Neural progenitor cell (in vitro differentiated cells): ENCODE data around the gene TAS2R3. TPM values are rescaled to one million over a fixed set of nuclear protein-coding genes. Genes with fewer than 3 reads are reported as not detected.

Experiments
- DNase-seq: peaks from one replicate; pipeline ENCODE4 v3.0.0-alpha.2; 2016; ENCODE audit warnings: low spot score
- H2AFZ ChIP-seq: fragments of 200-600 bp; sonication (generic); replicated peaks from 2 replicates; pipeline ENCODE4 v1.6.1; 2016; ENCODE audit warnings: antibody characterized with exemption
- H3F3A ChIP-seq: fragments of 200-600 bp; sonication (generic); 2 replicates; pipeline ENCODE4 v1.6.1; 2016; ENCODE audit warnings: antibody characterized with exemption, low read depth
- H3K27ac ChIP-seq: fragments of 200-600 bp; sonication (generic); 2 replicates; pipeline ENCODE4 v1.5.1; 2016; ENCODE audit warnings: mild to moderate bottlenecking
- H3K27me3 ChIP-seq: fragments of 200-600 bp; sonication (generic); 2 replicates; pipeline ENCODE4 v1.6.1; 2016; ENCODE audit warnings: mild to moderate bottlenecking, moderate library complexity
- H3K36me3 ChIP-seq: fragments of 200-600 bp; sonication (generic); 2 replicates; pipeline ENCODE4 v1.5.1; 2016
- H3K4me1 ChIP-seq: fragments of 200-600 bp; sonication (generic); 2 replicates; pipeline ENCODE4 v1.6.1; 2016; ENCODE audit warnings: mixed run types
- H3K4me2 ChIP-seq: fragments of 200-600 bp; sonication (generic); 2 replicates; pipeline ENCODE4 v1.6.1; 2016
- H3K4me3 ChIP-seq: fragments of 200-600 bp; sonication (generic); 2 replicates; pipeline ENCODE4 v1.5.1; 2016
- H3K79me2 ChIP-seq: fragments of 200-600 bp; sonication (generic); 2 replicates; pipeline ENCODE4 v1.6.1; 2016; ENCODE audit warnings: low read depth
- H3K9ac ChIP-seq: fragments of 200-600 bp; sonication (generic); 2 replicates; pipeline ENCODE4 v1.6.1; 2016
- H3K9me3 ChIP-seq: fragments of 200-600 bp; sonication (generic); 2 replicates; pipeline ENCODE4 v1.5.1; 2016; ENCODE audit warnings: low read depth
- H4K20me1 ChIP-seq: fragments of 200-600 bp; sonication (generic); 2 replicates; pipeline ENCODE4 v1.6.1; 2016; ENCODE audit warnings: low read depth
- H3K27ac Mint-ChIP-seq: 3 replicates; pipeline ENCODE4 v1.8.0; 2021; ENCODE audit warnings: mixed read lengths
- H3K27me3 Mint-ChIP-seq: 2 replicates; pipeline ENCODE4 v1.8.0; 2022; ENCODE audit warnings: low read depth, mild to moderate bottlenecking, inconsistent platforms, moderate library complexity, mixed read lengths; ENCODE audit not compliant: insufficient read depth
- H3K36me3 Mint-ChIP-seq: 3 replicates; pipeline ENCODE4 v1.8.0; 2021; ENCODE audit warnings: mixed read lengths
- H3K4me1 Mint-ChIP-seq: 3 replicates; pipeline ENCODE4 v1.8.0; 2021; ENCODE audit warnings: mixed read lengths
- H3K4me3 Mint-ChIP-seq: 3 replicates; pipeline ENCODE4 v1.8.0; 2021; ENCODE audit warnings: mild to moderate bottlenecking, moderate library complexity, mixed read lengths
- H3K9me3 Mint-ChIP-seq: 3 replicates; pipeline ENCODE4 v1.8.0; 2020; ENCODE audit warnings: mixed read lengths
- EZH2 ChIP-seq: fragments of 200-600 bp; sonication (generic); IDR thresholded peaks from 2 replicates; pipeline ENCODE4 v1.6.1; 2017; ENCODE audit warnings: antibody characterized with exemption, mild to moderate bottlenecking, moderate library complexity
- EZH2phosphoT487 ChIP-seq: fragments of 200-600 bp; sonication (generic); IDR thresholded peaks from 2 replicates; pipeline ENCODE4 v1.6.1; 2017; ENCODE audit warnings: antibody characterized with exemption
- total RNA-seq: library from RNA; depleted of rRNA; stranded (reverse); fragments of >200 nt; gene quantifications from 2 replicates; pipeline ENCODE4 v1.2.3, GENCODE V29; 2015; ENCODE audit warnings: low replicate concordance
- TF ChIP-seq, protein P1 (sequence below): fragments of 200-600 bp; sonication (generic); IDR thresholded peaks from 2 replicates; pipeline ENCODE4 v1.5.1; 2017; ENCODE audit warnings: antibody characterized with exemption, mild to moderate bottlenecking

Gene TAS2R3
- total RNA-seq = 1.2 and 2.2 TPM in 2 replicates

- Histone ChIP-seq H4K20me1 (no peaks in the 10 kb centered on the region), H3K9ac (no peak within 1 kb of the TSS), H3K36me3 (no peaks in the 10 kb centered on the region), H3F3A (no peaks in the 10 kb centered on the region), H3K79me2 (no peaks in the 10 kb centered on the region), H3K27me3 (no peaks in the 10 kb centered on the region), H2AFZ (no peak within 1 kb of the TSS), H3K4me2 (no peak within 1 kb of the TSS), H3K27ac (no peak within 1 kb of the TSS), H3K4me1 (no peaks in the 10 kb centered on the region), H3K9me3 (no peaks in the 10 kb centered on the region), H3K4me3 (no peak within 1 kb of the TSS)
- no peak for DNase-seq
- Mint-ChIP-seq H3K4me1 (no peaks in the 10 kb centered on the region), H3K27ac (peak within 1 kb of the TSS; percentile 1), H3K4me3 (no peak within 1 kb of the TSS), H3K36me3 (peaks cover 26% of the 10 kb centered on the region), H3K9me3 (no peaks in the 10 kb centered on the region), H3K27me3 (no peaks in the 10 kb centered on the region)
- TF ChIP-seq EZH2phosphoT487 = no peak
- TF ChIP-seq EZH2 = no peak
- TF ChIP-seq, protein P1, sequence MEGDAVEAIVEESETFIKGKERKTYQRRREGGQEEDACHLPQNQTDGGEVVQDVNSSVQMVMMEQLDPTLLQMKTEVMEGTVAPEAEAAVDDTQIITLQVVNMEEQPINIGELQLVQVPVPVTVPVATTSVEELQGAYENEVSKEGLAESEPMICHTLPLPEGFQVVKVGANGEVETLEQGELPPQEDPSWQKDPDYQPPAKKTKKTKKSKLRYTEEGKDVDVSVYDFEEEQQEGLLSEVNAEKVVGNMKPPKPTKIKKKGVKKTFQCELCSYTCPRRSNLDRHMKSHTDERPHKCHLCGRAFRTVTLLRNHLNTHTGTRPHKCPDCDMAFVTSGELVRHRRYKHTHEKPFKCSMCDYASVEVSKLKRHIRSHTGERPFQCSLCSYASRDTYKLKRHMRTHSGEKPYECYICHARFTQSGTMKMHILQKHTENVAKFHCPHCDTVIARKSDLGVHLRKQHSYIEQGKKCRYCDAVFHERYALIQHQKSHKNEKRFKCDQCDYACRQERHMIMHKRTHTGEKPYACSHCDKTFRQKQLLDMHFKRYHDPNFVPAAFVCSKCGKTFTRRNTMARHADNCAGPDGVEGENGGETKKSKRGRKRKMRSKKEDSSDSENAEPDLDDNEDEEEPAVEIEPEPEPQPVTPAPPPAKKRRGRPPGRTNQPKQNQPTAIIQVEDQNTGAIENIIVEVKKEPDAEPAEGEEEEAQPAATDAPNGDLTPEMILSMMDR = no peak
Measured at GRCh38 chr7:141763797-141764196, at the start of gene TAS2R3. Gene TAS2R3, plus strand, starts transcription at chr7:141764097. Its CDS starts 62 bp downstream, at chr7:141764159.

GRCh38 chr7:141714571-141714970 is 49.3 kb upstream of the TAS2R3 start:
- Histone ChIP-seq H3K79me2 (no peaks in the 10 kb centered on the region), H3K27ac (no peak overlapping the region), H3K4me1 (peaks cover 3% of the 10 kb centered on the region), H4K20me1 (no peaks in the 10 kb centered on the region), H3K9me3 (no peaks in the 10 kb centered on the region), H3K4me2 (no peak overlapping the region), H3K9ac (no peak overlapping the region), H3K27me3 (no peaks in the 10 kb centered on the region), H3K4me3 (no peak overlapping the region), H3F3A (no peaks in the 10 kb centered on the region), H3K36me3 (no peaks in the 10 kb centered on the region), H2AFZ (no peak overlapping the region)
- Mint-ChIP-seq H3K27ac (no peak overlapping the region), H3K36me3 (no peaks in the 10 kb centered on the region), H3K4me1 (no peaks in the 10 kb centered on the region), H3K4me3 (no peak overlapping the region), H3K27me3 (no peaks in the 10 kb centered on the region), H3K9me3 (no peaks in the 10 kb centered on the region)
- TF ChIP-seq EZH2phosphoT487 (no peak), EZH2 (no peak)
- TF ChIP-seq, protein P1 = no peak
- DNase-seq = no peak

GRCh38 chr7:141715018-141715417 is 48.9 kb upstream of the TAS2R3 start:
- Mint-ChIP-seq H3K27me3 (no peaks in the 10 kb centered on the region), H3K4me1 (no peaks in the 10 kb centered on the region), H3K4me3 (no peak overlapping the region), H3K36me3 (no peaks in the 10 kb centered on the region), H3K9me3 (no peaks in the 10 kb centered on the region), H3K27ac (no peak overlapping the region)
- Histone ChIP-seq H3K79me2 (no peaks in the 10 kb centered on the region), H3F3A (no peaks in the 10 kb centered on the region), H3K4me2 (no peak overlapping the region), H3K9ac (no peak overlapping the region), H3K4me1 (peaks cover 3% of the 10 kb centered on the region), H2AFZ (no peak overlapping the region), H3K9me3 (no peaks in the 10 kb centered on the region), H3K4me3 (no peak overlapping the region), H4K20me1 (no peaks in the 10 kb centered on the region), H3K27me3 (no peaks in the 10 kb centered on the region), H3K36me3 (no peaks in the 10 kb centered on the region), H3K27ac (no peak overlapping the region)
- TF ChIP-seq EZH2 (no peak), EZH2phosphoT487 (no peak)
- TF ChIP-seq, protein P1 = no peak
- DNase-seq = no peak
